OCI-LY7 (cell line): ENCODE measurements around the gene TMSB15C. TPM values are rescaled to one million over a fixed set of nuclear protein-coding genes. Genes with fewer than 3 reads are reported as not detected.

Experiments
- BruUV-seq: library from RNA; stranded (reverse); fragments of 400-500 nt; replicated peaks from 2 replicates; lab custom pipeline; 2021; lab: Mats Ljungman, UMichigan
- CTCF ChIA-PET: fragments of 300-600 bp; sonication (Branson Sonifier 250); formaldehyde crosslinking; loops from one replicate; lab custom pipeline; 2022; ENCODE audit warnings: antibody characterized with exemption; ENCODE audit not compliant: unreplicated experiment; lab: Charles Lee
- POLR2A ChIA-PET: fragments of 300-600 bp; sonication (Branson Sonifier 250); formaldehyde crosslinking; loops from one replicate; lab custom pipeline; 2022; ENCODE audit warnings: antibody characterized with exemption; lab: Charles Lee
- DNase-seq: peaks from one replicate; pipeline ENCODE4 v3.0.0-alpha.2; 2015; ENCODE audit warnings: low spot score
- H2AFZ ChIP-seq: fragments of 200-600 bp; sonication (generic), shearing (Covaris generic); 2 replicates; pipeline ENCODE4 v1.6.1; 2014; ENCODE audit warnings: mild to moderate bottlenecking, antibody characterized with exemption, low read length, moderate library complexity
- H3K27ac ChIP-seq: fragments of 200-600 bp; sonication (generic); 2 replicates; pipeline ENCODE4 v1.5.1; 2014; ENCODE audit warnings: mixed run types, low read depth, mild to moderate bottlenecking, moderate library complexity, low read length, inconsistent platforms; ENCODE audit not compliant: poor library complexity, severe bottlenecking
- H3K36me3 ChIP-seq: fragments of 200-600 bp; sonication (generic); 2 replicates; pipeline ENCODE4 v1.6.1; 2014; ENCODE audit warnings: mild to moderate bottlenecking, antibody characterized with exemption, low read length, moderate library complexity, mixed read lengths; ENCODE audit not compliant: insufficient read depth
- H3K4me1 ChIP-seq: fragments of 200-600 bp; sonication (generic); 2 replicates; pipeline ENCODE4 v1.5.1; 2014; ENCODE audit warnings: mild to moderate bottlenecking, low read length; ENCODE audit not compliant: insufficient read depth, poor library complexity, severe bottlenecking
- H3K4me2 ChIP-seq: fragments of 200-600 bp; sonication (generic); 2 replicates; pipeline ENCODE4 v1.6.1; 2014; ENCODE audit warnings: mild to moderate bottlenecking, low read length
- H3K4me3 ChIP-seq: fragments of 200-600 bp; sonication (generic); 2 replicates; pipeline ENCODE4 v1.5.1; 2014; ENCODE audit warnings: mild to moderate bottlenecking, low read depth, low read length; ENCODE audit not compliant: poor library complexity, severe bottlenecking
- H3K79me2 ChIP-seq: fragments of 200-600 bp; sonication (generic); 2 replicates; pipeline ENCODE4 v1.6.1; 2016; ENCODE audit warnings: low read depth, mild to moderate bottlenecking, low read length, moderate library complexity, mixed read lengths; ENCODE audit not compliant: insufficient read depth
- H3K9me2 ChIP-seq: fragments of 200-600 bp; sonication (generic); 2 replicates; pipeline ENCODE4 v1.6.1; 2016; ENCODE audit warnings: mild to moderate bottlenecking, low read length, mixed read lengths; ENCODE audit not compliant: insufficient read depth
- H3K9me3 ChIP-seq: fragments of 200-600 bp; sonication (generic); 2 replicates; pipeline ENCODE4 v1.6.1; 2014; ENCODE audit warnings: mild to moderate bottlenecking, mixed run types, low read length, mixed read lengths
- H4K20me1 ChIP-seq: fragments of 200-600 bp; sonication (generic); 2 replicates; pipeline ENCODE4 v1.6.1; 2014; ENCODE audit warnings: mild to moderate bottlenecking, antibody characterized with exemption, low read length, moderate library complexity, mixed read lengths; ENCODE audit not compliant: insufficient read depth
- EZH2phosphoT487 ChIP-seq: fragments of 200-600 bp; sonication (generic); IDR thresholded peaks from 2 replicates; pipeline ENCODE4 v1.6.1; 2018; ENCODE audit warnings: low read depth, borderline replicate concordance, mild to moderate bottlenecking, mixed run types, antibody characterized with exemption, low read length, moderate library complexity, mixed read lengths
- intact Hi-C: fragments of 100-400 bp; cut with micrococcal nuclease; formaldehyde crosslinking; loops from one replicate; pipeline ENCODE4 v1.10.0; 2022; ENCODE audit not compliant: unreplicated experiment
- total RNA-seq, 2 experiments: library from RNA; depleted of rRNA in 1 of 2; stranded (reverse); fragments of >200 nt in 1 of 2; shearing (Covaris generic) in 1 of 2; gene quantifications; 2 replicates each; pipeline ENCODE4 v1.2.3, GENCODE V29; 2014 to 2022
- TF ChIP-seq, protein P1 (sequence below): fragments of 200-600 bp; sonication (generic); conservative IDR thresholded peaks from 2 replicates; pipeline ENCODE4 v1.5.1; 2014; ENCODE audit warnings: mild to moderate bottlenecking, antibody characterized with exemption, low read length, moderate library complexity, mixed read lengths

TMSB15C gene
- total RNA-seq, 2 experiments from 2014 or later, result 5.4 to 9.0 TPM

DNA sequence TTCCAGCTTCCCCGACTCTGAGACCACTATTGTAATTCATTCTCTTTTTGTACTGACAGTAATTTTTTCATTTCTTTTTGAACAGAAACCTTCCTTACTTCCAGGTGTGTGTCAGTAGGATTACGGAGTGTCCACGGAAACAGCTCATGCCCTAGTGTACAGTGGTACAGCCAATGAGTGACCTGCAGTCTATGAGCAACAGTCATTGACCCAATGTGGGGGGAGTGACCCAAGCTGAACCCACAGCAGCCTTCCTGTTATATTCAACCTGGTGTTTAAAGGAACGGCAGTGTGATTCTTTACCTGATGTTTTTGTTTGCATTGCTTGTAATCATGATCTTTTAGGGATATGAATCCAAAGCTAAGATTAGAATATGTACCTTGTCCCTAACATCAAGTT lies 35.0 kb downstream of the TMSB15C start:
- H3K9me2 ChIP-seq, result no peaks in the 10 kb centered on the region
- intact Hi-C loops, result no loop called here
- H3K4me1 ChIP-seq, result no peaks in the 10 kb centered on the region
- no peaks in the 10 kb centered on the region for H3K36me3 ChIP-seq
- no peaks in the 10 kb centered on the region for H3K9me3 ChIP-seq
- no peak overlapping the region for H3K27ac ChIP-seq
- no peak overlapping the region for H2AFZ ChIP-seq
- no peaks in the 10 kb centered on the region for H4K20me1 ChIP-seq
- no peak overlapping the region for H3K4me3 ChIP-seq
- CTCF ChIA-PET, result no interaction called here
- no peak for DNase-seq
- no TSS peak for BruUV-seq
- H3K79me2 ChIP-seq, result no peaks in the 10 kb centered on the region
- no peak overlapping the region for H3K4me2 ChIP-seq
- TF ChIP-seq, protein P1, sequence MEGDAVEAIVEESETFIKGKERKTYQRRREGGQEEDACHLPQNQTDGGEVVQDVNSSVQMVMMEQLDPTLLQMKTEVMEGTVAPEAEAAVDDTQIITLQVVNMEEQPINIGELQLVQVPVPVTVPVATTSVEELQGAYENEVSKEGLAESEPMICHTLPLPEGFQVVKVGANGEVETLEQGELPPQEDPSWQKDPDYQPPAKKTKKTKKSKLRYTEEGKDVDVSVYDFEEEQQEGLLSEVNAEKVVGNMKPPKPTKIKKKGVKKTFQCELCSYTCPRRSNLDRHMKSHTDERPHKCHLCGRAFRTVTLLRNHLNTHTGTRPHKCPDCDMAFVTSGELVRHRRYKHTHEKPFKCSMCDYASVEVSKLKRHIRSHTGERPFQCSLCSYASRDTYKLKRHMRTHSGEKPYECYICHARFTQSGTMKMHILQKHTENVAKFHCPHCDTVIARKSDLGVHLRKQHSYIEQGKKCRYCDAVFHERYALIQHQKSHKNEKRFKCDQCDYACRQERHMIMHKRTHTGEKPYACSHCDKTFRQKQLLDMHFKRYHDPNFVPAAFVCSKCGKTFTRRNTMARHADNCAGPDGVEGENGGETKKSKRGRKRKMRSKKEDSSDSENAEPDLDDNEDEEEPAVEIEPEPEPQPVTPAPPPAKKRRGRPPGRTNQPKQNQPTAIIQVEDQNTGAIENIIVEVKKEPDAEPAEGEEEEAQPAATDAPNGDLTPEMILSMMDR, result no peak
- TF ChIP-seq EZH2phosphoT487, result no peak
- POLR2A ChIA-PET, result no interaction called here

DNA sequence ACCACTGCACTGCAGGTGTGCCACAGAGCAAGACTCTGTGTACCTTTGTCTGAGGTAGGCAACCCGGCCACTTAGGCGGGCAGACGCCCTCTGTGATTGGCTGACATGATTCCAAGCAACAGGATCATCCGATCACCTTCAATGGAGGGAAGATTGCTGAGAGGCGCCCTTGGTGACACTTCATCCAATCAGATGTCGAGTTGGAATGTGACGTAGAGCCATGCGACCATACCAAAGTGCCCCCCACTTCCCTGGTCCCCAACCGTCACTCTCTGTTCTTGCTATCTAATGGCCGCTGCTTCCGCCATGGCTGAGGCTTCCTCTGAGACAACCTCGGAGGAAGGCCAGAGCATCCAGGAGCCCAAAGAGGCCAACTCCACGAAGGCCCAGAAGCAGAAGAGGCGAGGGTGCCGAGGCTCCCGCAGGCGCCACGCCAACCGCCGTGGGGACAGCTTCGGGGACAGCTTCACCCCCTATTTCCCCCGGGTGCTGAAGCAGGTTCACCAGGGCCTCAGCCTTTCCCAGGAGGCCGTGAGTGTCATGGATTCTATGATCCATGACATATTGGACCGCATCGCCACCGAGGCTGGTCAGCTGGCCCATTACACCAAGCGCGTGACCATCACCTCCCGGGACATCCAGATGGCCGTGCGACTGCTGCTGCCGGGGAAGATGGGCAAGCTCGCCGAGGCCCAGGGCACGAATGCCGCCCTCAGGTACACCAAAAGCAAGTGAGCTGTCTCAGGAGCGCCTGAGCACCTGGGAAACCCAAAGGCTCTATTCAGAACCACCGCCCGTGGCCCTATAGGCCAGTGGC lies 36.1 kb downstream of the TMSB15C start, which contains the start of gene H2BW2:
TSS of gene H2BW2 (plus strand) at position 268 of the 817 bp plus-strand sequence. CDS start at position 307, 39 bp downstream.
- ChIA-PET CTCF (no interaction called here), POLR2A (no interaction called here)
- Histone ChIP-seq H3K4me3 (no peak within 1 kb of the TSS), H3K27ac (no peak within 1 kb of the TSS), H3K9me2 (no peaks in the 10 kb centered on the region), H3K79me2 (no peaks in the 10 kb centered on the region), H3K4me1 (no peaks in the 10 kb centered on the region), H3K9me3 (no peaks in the 10 kb centered on the region), H3K36me3 (no peaks in the 10 kb centered on the region), H2AFZ (no peak within 1 kb of the TSS), H4K20me1 (no peaks in the 10 kb centered on the region), H3K4me2 (no peak within 1 kb of the TSS)
- intact Hi-C loops, result no loop called here
- TF ChIP-seq, protein P1, result no peak
- no peak for TF ChIP-seq EZH2phosphoT487
- no TSS peak for BruUV-seq
- DNase-seq, result no peak

Other genes with a start within 250 kb of the TMSB15C start
- 1.3 and 2.2 TPM in 2 replicates for gene RAB9B, start 244.0 kb downstream of the TMSB15C start, total RNA-seq (2014; rRNA removed; shearing (Covaris generic))
- gene RAB9B, start 244.0 kb downstream of the TMSB15C start, total RNA-seq (2022), result 1.4 TPM in 2 replicates
- gene TMSB15B, start 113.6 kb downstream of the TMSB15C start, total RNA-seq (2014; rRNA removed; shearing (Covaris generic)), result 11.2 and 13.7 TPM in 2 replicates
- gene TMSB15B, start 113.6 kb downstream of the TMSB15C start, total RNA-seq (2022), result 23.6 and 24.3 TPM in 2 replicates
- gene H2BW1, start 62.5 kb downstream of the TMSB15C start, total RNA-seq (2014; rRNA removed; shearing (Covaris generic)), result not detected in 2 replicates
- not detected in 2 replicates for gene H2BW1, start 62.5 kb downstream of the TMSB15C start, total RNA-seq (2022)
- gene H2BW2, start 36.3 kb downstream of the TMSB15C start, total RNA-seq (2014; rRNA removed; shearing (Covaris generic)), result not detected in 2 replicates
- not detected in 2 replicates for gene H2BW2, start 36.3 kb downstream of the TMSB15C start, total RNA-seq (2022)
- gene ZCCHC18, start 36.3 kb upstream of the TMSB15C start, total RNA-seq (2014; rRNA removed; shearing (Covaris generic)), result 12.1 and 24.5 TPM in 2 replicates
- gene ZCCHC18, start 36.3 kb upstream of the TMSB15C start, total RNA-seq (2022), result 4.5 and 4.6 TPM in 2 replicates
- gene SLC25A53, start 80.8 kb upstream of the TMSB15C start, total RNA-seq (2014; rRNA removed; shearing (Covaris generic)), result 15.6 and 23.1 TPM in 2 replicates
- 4.8 and 5.5 TPM in 2 replicates for gene SLC25A53, start 80.8 kb upstream of the TMSB15C start, total RNA-seq (2022)
- gene FAM199X, start 90.2 kb upstream of the TMSB15C start, total RNA-seq (2014; rRNA removed; shearing (Covaris generic)), result 10.6 and 10.8 TPM in 2 replicates
- gene FAM199X, start 90.2 kb upstream of the TMSB15C start, total RNA-seq (2022), result 16.0 and 19.2 TPM in 2 replicates
- not detected in 2 replicates for gene ESX1, start 178.7 kb upstream of the TMSB15C start, total RNA-seq (2014; rRNA removed; shearing (Covaris generic))
- gene ESX1, start 178.7 kb upstream of the TMSB15C start, total RNA-seq (2022), result not detected in 2 replicates